Measurements from ENCODE around the gene MYCT1. TPM values are rescaled to one million over a fixed set of nuclear protein-coding genes. Genes with fewer than 3 reads are reported as not detected.

Gene MYCT1
- total and polyA plus RNA-seq, 2 experiments from 2014 or later = 0.05 to 0.53 TPM

DNA sequence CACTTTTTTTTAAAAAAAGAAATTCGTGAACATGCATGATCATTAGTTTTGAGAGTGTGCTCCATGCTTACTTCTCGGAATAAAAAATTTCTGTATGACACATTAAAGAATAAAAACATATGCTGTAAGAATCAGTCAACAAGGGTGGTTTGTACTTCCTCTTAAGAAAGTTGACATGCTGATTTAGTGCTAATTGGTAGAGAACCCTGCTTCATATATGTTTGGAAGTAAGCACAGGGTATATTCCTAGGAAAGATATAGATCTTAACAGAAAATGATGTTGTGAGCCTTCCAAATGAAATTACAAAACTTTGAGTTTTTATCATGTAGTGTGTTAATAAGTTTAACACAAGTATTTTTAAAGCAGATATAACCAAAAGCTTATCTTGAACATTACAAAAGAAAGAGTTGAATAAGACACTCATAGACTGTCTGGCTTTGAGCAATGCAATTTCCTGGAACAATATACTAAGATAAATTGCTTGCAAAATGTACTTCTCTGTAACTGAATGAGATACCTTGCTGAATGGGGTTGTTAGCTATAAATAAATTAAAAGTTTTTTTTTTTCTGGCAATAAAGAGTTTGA lies 39.1 kb downstream of the MYCT1 start:
- no peaks in the 10 kb centered on the region for H3K36me3 ChIP-seq (replicated peaks; ENCODE audit: insufficient read depth, low read depth)
- DNase-seq (ENCODE audit: low spot score) = no peak
- no peaks in the 10 kb centered on the region for H3K9me2 ChIP-seq (replicated peaks; ENCODE audit: insufficient read depth)
- TF ChIP-seq, protein P1, sequence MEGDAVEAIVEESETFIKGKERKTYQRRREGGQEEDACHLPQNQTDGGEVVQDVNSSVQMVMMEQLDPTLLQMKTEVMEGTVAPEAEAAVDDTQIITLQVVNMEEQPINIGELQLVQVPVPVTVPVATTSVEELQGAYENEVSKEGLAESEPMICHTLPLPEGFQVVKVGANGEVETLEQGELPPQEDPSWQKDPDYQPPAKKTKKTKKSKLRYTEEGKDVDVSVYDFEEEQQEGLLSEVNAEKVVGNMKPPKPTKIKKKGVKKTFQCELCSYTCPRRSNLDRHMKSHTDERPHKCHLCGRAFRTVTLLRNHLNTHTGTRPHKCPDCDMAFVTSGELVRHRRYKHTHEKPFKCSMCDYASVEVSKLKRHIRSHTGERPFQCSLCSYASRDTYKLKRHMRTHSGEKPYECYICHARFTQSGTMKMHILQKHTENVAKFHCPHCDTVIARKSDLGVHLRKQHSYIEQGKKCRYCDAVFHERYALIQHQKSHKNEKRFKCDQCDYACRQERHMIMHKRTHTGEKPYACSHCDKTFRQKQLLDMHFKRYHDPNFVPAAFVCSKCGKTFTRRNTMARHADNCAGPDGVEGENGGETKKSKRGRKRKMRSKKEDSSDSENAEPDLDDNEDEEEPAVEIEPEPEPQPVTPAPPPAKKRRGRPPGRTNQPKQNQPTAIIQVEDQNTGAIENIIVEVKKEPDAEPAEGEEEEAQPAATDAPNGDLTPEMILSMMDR (IDR thresholded peaks at IDR 0.05; ENCODE audit: poor library complexity) = no peak
- no peak for TF ChIP-seq EZH2phosphoT487 (IDR thresholded peaks at IDR 0.05; ENCODE audit: low read depth, severe bottlenecking, unreplicated experiment)
- no peak for TF ChIP-seq EZH2 (IDR thresholded peaks at IDR 0.05; ENCODE audit: borderline replicate concordance)
- H3K4me3 ChIP-seq = no peak overlapping the region
- H3K27ac ChIP-seq = no peak overlapping the region
- WGBS (ENCODE audit: low lambda C conversion rate, missing lambda C conversion rate) = 76% methylated on average over 2 of the region's 2 CpGs
- H3K27me3 ChIP-seq = no peaks in the 10 kb centered on the region
- H3K9me3 ChIP-seq (ENCODE audit: low read depth) = no peaks in the 10 kb centered on the region
- H4K20me1 ChIP-seq (ENCODE audit: insufficient read depth, poor library complexity, severe bottlenecking) = no peaks in the 10 kb centered on the region
- H3K4me2 ChIP-seq = no peak overlapping the region
- H2AFZ ChIP-seq = no peak overlapping the region
- H3K79me2 ChIP-seq = no peaks in the 10 kb centered on the region
- no peaks in the 10 kb centered on the region for H3K4me1 ChIP-seq (ENCODE audit: insufficient read depth)

GRCh38 chr6:152745509-152746171 lies 47.9 kb downstream of the MYCT1 start:
- Histone ChIP-seq H3K27ac (no peak overlapping the region), H3K79me2 (no peaks in the 10 kb centered on the region), H3K9me2 (replicated peaks; ENCODE audit: insufficient read depth) (no peaks in the 10 kb centered on the region), H3K4me2 (no peak overlapping the region), H3K27me3 (no peaks in the 10 kb centered on the region), H3K9me3 (ENCODE audit: low read depth) (no peaks in the 10 kb centered on the region), H3K4me1 (ENCODE audit: insufficient read depth) (no peaks in the 10 kb centered on the region), H3K4me3 (no peak overlapping the region), H4K20me1 (ENCODE audit: insufficient read depth, poor library complexity, severe bottlenecking) (no peaks in the 10 kb centered on the region), H2AFZ (no peak overlapping the region), H3K36me3 (replicated peaks; ENCODE audit: insufficient read depth, low read depth) (no peaks in the 10 kb centered on the region)
- TF ChIP-seq EZH2phosphoT487 (IDR thresholded peaks at IDR 0.05; ENCODE audit: low read depth, severe bottlenecking, unreplicated experiment) (no peak), EZH2 (IDR thresholded peaks at IDR 0.05; ENCODE audit: borderline replicate concordance) (no peak)
- TF ChIP-seq, protein P1 (IDR thresholded peaks at IDR 0.05; ENCODE audit: poor library complexity) = no peak
- WGBS (ENCODE audit: low lambda C conversion rate, missing lambda C conversion rate) = 88% methylated on average over 4 of the region's 4 CpGs
- no peak for DNase-seq (ENCODE audit: low spot score)

GRCh38 chr6:152746172-152746553 lies 48.5 kb downstream of the MYCT1 start:
- no peak overlapping the region for H3K27ac ChIP-seq
- H3K79me2 ChIP-seq = no peaks in the 10 kb centered on the region
- no peaks in the 10 kb centered on the region for H3K4me1 ChIP-seq (ENCODE audit: insufficient read depth)
- no peak for DNase-seq (ENCODE audit: low spot score)
- H3K27me3 ChIP-seq = no peaks in the 10 kb centered on the region
- H3K36me3 ChIP-seq (replicated peaks; ENCODE audit: insufficient read depth, low read depth) = no peaks in the 10 kb centered on the region
- H4K20me1 ChIP-seq (ENCODE audit: insufficient read depth, poor library complexity, severe bottlenecking) = no peaks in the 10 kb centered on the region
- H2AFZ ChIP-seq = no peak overlapping the region
- H3K4me3 ChIP-seq = no peak overlapping the region
- H3K9me3 ChIP-seq (ENCODE audit: low read depth) = no peaks in the 10 kb centered on the region
- 76% methylated on average over 2 of the region's 2 CpGs for WGBS (ENCODE audit: low lambda C conversion rate, missing lambda C conversion rate)
- H3K4me2 ChIP-seq = no peak overlapping the region
- H3K9me2 ChIP-seq (replicated peaks; ENCODE audit: insufficient read depth) = no peaks in the 10 kb centered on the region
- TF ChIP-seq EZH2 (IDR thresholded peaks at IDR 0.05; ENCODE audit: borderline replicate concordance) = no peak
- no peak for TF ChIP-seq EZH2phosphoT487 (IDR thresholded peaks at IDR 0.05; ENCODE audit: low read depth, severe bottlenecking, unreplicated experiment)
- TF ChIP-seq, protein P1 (IDR thresholded peaks at IDR 0.05; ENCODE audit: poor library complexity) = no peak
